HepG2 (cell line): Measurements from ENCODE around the gene RRP9. TPM values are rescaled to one million over a fixed set of nuclear protein-coding genes. Genes with fewer than 3 reads are reported as not detected.

Experiments used
- FOXA3 ChIP-seq: IDR thresholded peaks from 2 replicates; pipeline ENCODE4 v1.6.1; 2016; ENCODE audit warnings: missing genetic modification reagents, missing compliant biosample characterization
- FOXO1 ChIP-seq: sonication (generic); formaldehyde crosslinking; IDR thresholded peaks from 2 replicates; pipeline ENCODE4 v1.4.0; 2020; ENCODE audit warnings: missing genetic modification reagents
- KDM6A ChIP-seq: IDR thresholded peaks from 2 replicates; pipeline ENCODE4 v1.6.1; 2016; ENCODE audit warnings: low read depth
- KLF12 ChIP-seq: sonication (generic); formaldehyde crosslinking; IDR thresholded peaks from 2 replicates; pipeline ENCODE4 v1.4.0; 2020; ENCODE audit warnings: missing genetic modification reagents, borderline replicate concordance
- NAIF1 ChIP-seq: sonication (generic); formaldehyde crosslinking; IDR thresholded peaks from 2 replicates; pipeline ENCODE4 v1.5.0; 2020; ENCODE audit warnings: mild to moderate bottlenecking, missing genetic modification reagents, borderline replicate concordance
- NR2F1 ChIP-seq, 2 experiments: fragments of 450-650 bp in 1 of 2; formaldehyde crosslinking in 1 of 2; IDR thresholded peaks; 2 replicates each; pipeline versions ENCODE4 v1.5.0 to v1.6.1; 2016 to 2020; ENCODE audit warnings: mild to moderate bottlenecking in 1 of 2, missing compliant biosample characterization in 1 of 2, missing genetic modification reagents in 1 of 2, moderate library complexity in 1 of 2
- PRPF4 ChIP-seq: fragments of 200-400 bp; formaldehyde crosslinking; IDR thresholded peaks from 2 replicates; pipeline ENCODE4 v1.6.1; 2016; ENCODE audit warnings: low read length, low read depth; ENCODE audit not compliant: poor library complexity, severe bottlenecking
- YEATS4 ChIP-seq: sonication (generic); formaldehyde crosslinking; IDR thresholded peaks from 2 replicates; pipeline ENCODE4 v1.4.0; 2020; ENCODE audit warnings: missing genetic modification reagents, borderline replicate concordance
- YY1 ChIP-seq: IDR thresholded peaks from 2 replicates; pipeline ENCODE4 v1.6.1; 2011; ENCODE audit warnings: low read length, low read depth, moderate library complexity, mild to moderate bottlenecking; ENCODE audit not compliant: insufficient read depth, insufficient replicate concordance
- ZMYM2 ChIP-seq: sonication (generic); formaldehyde crosslinking; IDR thresholded peaks from 2 replicates; pipeline ENCODE4 v1.8.0; 2022; ENCODE audit warnings: mild to moderate bottlenecking, missing genetic modification reagents
- ZNF10 ChIP-seq: sonication (generic); formaldehyde crosslinking; IDR thresholded peaks from 2 replicates; pipeline ENCODE4 v1.4.0; 2020; ENCODE audit warnings: mild to moderate bottlenecking, low read depth, missing genetic modification reagents, borderline replicate concordance
- ZNF17 ChIP-seq: sonication (generic); formaldehyde crosslinking; IDR thresholded peaks from 2 replicates; pipeline ENCODE4 v1.5.0; 2020; ENCODE audit warnings: mild to moderate bottlenecking, missing genetic modification reagents
- ZNF253 ChIP-seq: sonication (generic); formaldehyde crosslinking; IDR thresholded peaks from 2 replicates; pipeline ENCODE4 v1.8.0; 2022; ENCODE audit warnings: mild to moderate bottlenecking, missing genetic modification reagents, borderline replicate concordance
- ZNF629 ChIP-seq: sonication (generic); formaldehyde crosslinking; conservative IDR thresholded peaks from 2 replicates; pipeline ENCODE4 v1.5.0; 2020; ENCODE audit warnings: missing genetic modification reagents
- ZNF652 ChIP-seq: IDR thresholded peaks from 2 replicates; pipeline ENCODE4 v1.6.1; 2016; ENCODE audit warnings: low read depth, borderline replicate concordance
- polyA plus RNA-seq, 8 experiments: library from polyadenylated mRNA; depleted of rRNA in 3 of 8; stranded (reverse) in 7 of 8; unstranded in 1 of 8; fragments of >200 nt; fragmentation: Illumina TruSeq in 4 of 8; extraction: Trizol in 4 of 8; gene quantifications; 2 replicates each; pipeline versions ENCODE4 v1.2.1 to v1.2.3, GENCODE V29; 2011 to 2016; ENCODE audit warnings: low read depth in 4 of 8, missing spikeins in 1 of 8, mixed read lengths in 1 of 8; ENCODE audit not compliant: insufficient read depth in 1 of 8
- total RNA-seq, 5 experiments: library from RNA; depleted of rRNA; stranded (reverse); fragments of >200 nt; fragmentation: Illumina TruSeq; extraction: Trizol; gene quantifications; 2 replicates each; pipeline ENCODE4 v1.2.3, GENCODE V29; 2016; ENCODE audit warnings: low read depth in 1 of 5
- TF ChIP-seq, protein P1 (sequence below), 2 experiments: sonication (generic) in 1 of 2; formaldehyde crosslinking in 1 of 2; IDR thresholded peaks; 2 replicates each; pipeline versions ENCODE4 v1.6.1 to v1.9.0; 2014 to 2022; ENCODE audit warnings: antibody characterized with exemption in 1 of 2, borderline replicate concordance in 1 of 2, inconsistent platforms in 1 of 2, low read depth in 1 of 2, missing genetic modification reagents in 1 of 2
- TF ChIP-seq, protein P2 (sequence below): sonication (generic); formaldehyde crosslinking; conservative IDR thresholded peaks from 2 replicates; pipeline ENCODE4 v1.4.0; 2020; ENCODE audit warnings: missing genetic modification reagents
- TF ChIP-seq, protein P3 (sequence below): sonication (generic); formaldehyde crosslinking; IDR thresholded peaks from 2 replicates; pipeline ENCODE4 v1.5.1; 2020; ENCODE audit warnings: missing genetic modification reagents, mild to moderate bottlenecking, borderline replicate concordance

The RRP9 gene
- total and polyA plus RNA-seq, 2 of the 13 experiments (the other 11 are each of a cell fraction or from before 2014, with no cell fraction given): 14.8 to 44.0 TPM

DNA sequence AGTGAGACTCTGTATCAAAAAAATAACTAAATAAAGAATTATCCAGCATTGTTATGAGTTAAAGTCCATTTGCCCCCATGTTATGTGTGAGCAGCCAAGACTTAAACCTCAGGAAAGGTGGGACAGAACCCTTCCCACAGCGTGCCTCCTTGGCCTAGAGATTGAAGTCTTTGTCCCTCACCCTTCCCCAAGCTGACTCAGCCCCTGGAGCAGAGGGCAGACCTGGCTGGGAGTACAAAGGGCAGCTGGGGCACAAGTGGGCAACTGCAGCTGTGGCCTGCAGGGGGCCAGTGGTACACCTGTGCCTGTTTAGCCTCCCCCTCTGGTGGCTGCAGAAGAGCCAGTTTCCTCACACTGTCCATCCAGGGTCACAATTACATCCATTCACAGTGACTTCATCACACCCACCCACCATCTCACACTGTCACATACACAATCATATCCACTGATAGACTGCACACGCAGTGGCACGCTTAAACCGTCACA lies 40.7 kb upstream of the RRP9 start (continued):
- TF ChIP-seq, protein P1, sequence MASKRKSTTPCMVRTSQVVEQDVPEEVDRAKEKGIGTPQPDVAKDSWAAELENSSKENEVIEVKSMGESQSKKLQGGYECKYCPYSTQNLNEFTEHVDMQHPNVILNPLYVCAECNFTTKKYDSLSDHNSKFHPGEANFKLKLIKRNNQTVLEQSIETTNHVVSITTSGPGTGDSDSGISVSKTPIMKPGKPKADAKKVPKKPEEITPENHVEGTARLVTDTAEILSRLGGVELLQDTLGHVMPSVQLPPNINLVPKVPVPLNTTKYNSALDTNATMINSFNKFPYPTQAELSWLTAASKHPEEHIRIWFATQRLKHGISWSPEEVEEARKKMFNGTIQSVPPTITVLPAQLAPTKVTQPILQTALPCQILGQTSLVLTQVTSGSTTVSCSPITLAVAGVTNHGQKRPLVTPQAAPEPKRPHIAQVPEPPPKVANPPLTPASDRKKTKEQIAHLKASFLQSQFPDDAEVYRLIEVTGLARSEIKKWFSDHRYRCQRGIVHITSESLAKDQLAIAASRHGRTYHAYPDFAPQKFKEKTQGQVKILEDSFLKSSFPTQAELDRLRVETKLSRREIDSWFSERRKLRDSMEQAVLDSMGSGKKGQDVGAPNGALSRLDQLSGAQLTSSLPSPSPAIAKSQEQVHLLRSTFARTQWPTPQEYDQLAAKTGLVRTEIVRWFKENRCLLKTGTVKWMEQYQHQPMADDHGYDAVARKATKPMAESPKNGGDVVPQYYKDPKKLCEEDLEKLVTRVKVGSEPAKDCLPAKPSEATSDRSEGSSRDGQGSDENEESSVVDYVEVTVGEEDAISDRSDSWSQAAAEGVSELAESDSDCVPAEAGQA (IDR thresholded peaks at IDR 0.05; ENCODE audit: low read depth): peak; percentile 57; the same call in 1 of the 2 replicates
- TF ChIP-seq, protein P1 (CRISPR knock-in tag; IDR thresholded peaks at IDR 0.05; ENCODE audit: borderline replicate concordance): no peak
- TF ChIP-seq ZNF652 (CRISPR knock-in tag) (0 out of 2 replicates have a peak, but pooled peaks have one; percentile 16), KLF12 (CRISPR knock-in tag) (no peak), FOXA3 (CRISPR knock-in tag) (peak; percentile 67; the same call in 1 of the 2 replicates), ZNF10 (CRISPR knock-in tag) (no peak), ZNF17 (CRISPR knock-in tag) (no peak), ZNF629 (CRISPR knock-in tag) (peak; percentile 53; the same call in 1 of the 2 replicates), NR2F1 (CRISPR knock-in tag; IDR thresholded peaks at IDR 0.05) (peak; percentile 24 to 73; a peak in 1 of 4 replicates), KDM6A (CRISPR knock-in tag) (peak; percentile 74), NAIF1 (CRISPR knock-in tag) (0 out of 2 replicates have a peak, but pooled peaks have one; percentile 18), YEATS4 (CRISPR knock-in tag) (peak; percentile 35; the same call in 1 of the 2 replicates), FOXO1 (CRISPR knock-in tag) (no peak; the same call in 1 of the 2 replicates), ZMYM2 (CRISPR knock-in tag) (peak; percentile 83), YY1 (peak; percentile 45), PRPF4 (no peak), ZNF253 (no peak)
- TF ChIP-seq, protein P2, sequence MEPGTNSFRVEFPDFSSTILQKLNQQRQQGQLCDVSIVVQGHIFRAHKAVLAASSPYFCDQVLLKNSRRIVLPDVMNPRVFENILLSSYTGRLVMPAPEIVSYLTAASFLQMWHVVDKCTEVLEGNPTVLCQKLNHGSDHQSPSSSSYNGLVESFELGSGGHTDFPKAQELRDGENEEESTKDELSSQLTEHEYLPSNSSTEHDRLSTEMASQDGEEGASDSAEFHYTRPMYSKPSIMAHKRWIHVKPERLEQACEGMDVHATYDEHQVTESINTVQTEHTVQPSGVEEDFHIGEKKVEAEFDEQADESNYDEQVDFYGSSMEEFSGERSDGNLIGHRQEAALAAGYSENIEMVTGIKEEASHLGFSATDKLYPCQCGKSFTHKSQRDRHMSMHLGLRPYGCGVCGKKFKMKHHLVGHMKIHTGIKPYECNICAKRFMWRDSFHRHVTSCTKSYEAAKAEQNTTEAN: peak; percentile 70; the same call in 1 of the 2 replicates
- TF ChIP-seq, protein P3, sequence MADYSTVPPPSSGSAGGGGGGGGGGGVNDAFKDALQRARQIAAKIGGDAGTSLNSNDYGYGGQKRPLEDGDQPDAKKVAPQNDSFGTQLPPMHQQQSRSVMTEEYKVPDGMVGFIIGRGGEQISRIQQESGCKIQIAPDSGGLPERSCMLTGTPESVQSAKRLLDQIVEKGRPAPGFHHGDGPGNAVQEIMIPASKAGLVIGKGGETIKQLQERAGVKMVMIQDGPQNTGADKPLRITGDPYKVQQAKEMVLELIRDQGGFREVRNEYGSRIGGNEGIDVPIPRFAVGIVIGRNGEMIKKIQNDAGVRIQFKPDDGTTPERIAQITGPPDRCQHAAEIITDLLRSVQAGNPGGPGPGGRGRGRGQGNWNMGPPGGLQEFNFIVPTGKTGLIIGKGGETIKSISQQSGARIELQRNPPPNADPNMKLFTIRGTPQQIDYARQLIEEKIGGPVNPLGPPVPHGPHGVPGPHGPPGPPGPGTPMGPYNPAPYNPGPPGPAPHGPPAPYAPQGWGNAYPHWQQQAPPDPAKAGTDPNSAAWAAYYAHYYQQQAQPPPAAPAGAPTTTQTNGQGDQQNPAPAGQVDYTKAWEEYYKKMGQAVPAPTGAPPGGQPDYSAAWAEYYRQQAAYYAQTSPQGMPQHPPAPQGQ (CRISPR knock-in tag): 0 out of 2 replicates have a peak, but pooled peaks have one; percentile 33
